Omental fat pad (tissue), 4 donors: Measurements from ENCODE around the gene SMAD6. TPM values are rescaled to one million over a fixed set of nuclear protein-coding genes. Genes with fewer than 3 reads are reported as not detected.

Experiments
- ATAC-seq: fragments of 150-250 bp; one replicate; pipeline ENCODE4 v1.9.1; 2016; ENCODE audit warnings: mild to moderate bottlenecking, moderate library complexity; ENCODE audit not compliant: low FRiP score
- DNase-seq: peaks from one replicate; pipeline ENCODE4 v3.0.0-alpha.2; 2019; ENCODE audit warnings: low spot score
- total RNA-seq, 4 donors: library from RNA; depleted of rRNA; stranded (reverse); fragments of >200 nt; gene quantifications; one replicate each; pipeline ENCODE4 v1.1.0, GENCODE V29; 2016
- TF ChIP-seq, protein P1 (sequence below), 3 donors: fragments of 450-650 bp; IDR thresholded peaks; one replicate each; pipeline ENCODE4 v1.5.1; 2016 to 2017; ENCODE audit warnings: antibody characterized with exemption in 3 of 3, mild to moderate bottlenecking in 3 of 3, moderate library complexity in 2 of 3

SMAD6 gene
- total RNA-seq, 4 donors from 2014 or later, result 15.6 to 44.9 (median 23.8) TPM

DNA sequence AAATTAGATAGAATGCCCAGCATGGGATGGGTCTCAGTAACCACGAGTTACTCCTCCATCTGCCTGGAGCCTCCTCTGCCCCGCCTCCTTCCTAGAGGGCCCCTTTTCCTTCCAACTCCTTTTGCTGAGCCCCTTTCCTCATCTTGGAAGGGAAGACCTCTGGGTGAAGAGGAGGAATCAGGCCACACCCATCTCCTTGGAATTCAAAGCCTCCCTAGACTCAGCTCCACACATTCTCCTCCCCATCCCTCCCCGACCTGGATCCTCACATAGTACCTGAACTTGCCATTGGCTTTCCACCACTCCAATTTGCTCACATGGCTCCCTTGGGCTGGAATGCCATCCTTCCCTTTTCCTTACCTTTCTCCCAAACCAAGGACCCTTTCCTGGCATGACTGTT, 128.8 kb downstream of the SMAD6 start:
- no peak for ATAC-seq
- TF ChIP-seq, protein P1, sequence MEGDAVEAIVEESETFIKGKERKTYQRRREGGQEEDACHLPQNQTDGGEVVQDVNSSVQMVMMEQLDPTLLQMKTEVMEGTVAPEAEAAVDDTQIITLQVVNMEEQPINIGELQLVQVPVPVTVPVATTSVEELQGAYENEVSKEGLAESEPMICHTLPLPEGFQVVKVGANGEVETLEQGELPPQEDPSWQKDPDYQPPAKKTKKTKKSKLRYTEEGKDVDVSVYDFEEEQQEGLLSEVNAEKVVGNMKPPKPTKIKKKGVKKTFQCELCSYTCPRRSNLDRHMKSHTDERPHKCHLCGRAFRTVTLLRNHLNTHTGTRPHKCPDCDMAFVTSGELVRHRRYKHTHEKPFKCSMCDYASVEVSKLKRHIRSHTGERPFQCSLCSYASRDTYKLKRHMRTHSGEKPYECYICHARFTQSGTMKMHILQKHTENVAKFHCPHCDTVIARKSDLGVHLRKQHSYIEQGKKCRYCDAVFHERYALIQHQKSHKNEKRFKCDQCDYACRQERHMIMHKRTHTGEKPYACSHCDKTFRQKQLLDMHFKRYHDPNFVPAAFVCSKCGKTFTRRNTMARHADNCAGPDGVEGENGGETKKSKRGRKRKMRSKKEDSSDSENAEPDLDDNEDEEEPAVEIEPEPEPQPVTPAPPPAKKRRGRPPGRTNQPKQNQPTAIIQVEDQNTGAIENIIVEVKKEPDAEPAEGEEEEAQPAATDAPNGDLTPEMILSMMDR (IDR thresholded peaks at IDR 0.05), result no peak
- no peak for DNase-seq

GRCh38 chr15:66831289-66831688, 129.3 kb downstream of the SMAD6 start:
- DNase-seq (no peak), ATAC-seq (no peak)
- TF ChIP-seq, protein P1 (IDR thresholded peaks at IDR 0.05), result no peak

GRCh38 chr15:66831801-66832390, 129.9 kb downstream of the SMAD6 start:
- DNase-seq (no peak), ATAC-seq (no peak)
- TF ChIP-seq, protein P1 (IDR thresholded peaks at IDR 0.05), result no peak

Other genes starting within 250 kb of the SMAD6 start
- 10 to 100 TPM; 22.0 to 35.8 (median 26.4) TPM for gene SNAPC5, start 204.5 kb upstream of the SMAD6 start, total RNA-seq
- gene RPL4, start 197.4 kb upstream of the SMAD6 start, total RNA-seq, result 1,000 to 10,000 TPM; 2,591 to 3,358 (median 3,050) TPM
- gene ZWILCH, start 196.9 kb upstream of the SMAD6 start, total RNA-seq, result 1 to 10 TPM; 2.5 to 4.8 (median 3.8) TPM
- not detected for gene LCTL, start 136.2 kb upstream of the SMAD6 start, total RNA-seq